Tibial nerve (tissue), 3 donors: Measurements from ENCODE around the gene PIGQ.

Experiments used
- POLR2A ChIP-seq, 2 donors: fragments of 450-650 bp; IDR thresholded peaks; one replicate each; pipeline ENCODE4 v1.6.1; 2017; ENCODE audit warnings: antibody characterized with exemption in 2 of 2, mild to moderate bottlenecking in 2 of 2, moderate library complexity in 2 of 2
- TF ChIP-seq, protein P1 (sequence below), 5 experiments: fragments of 200-600 bp in 3 of 5; fragments of 450-650 bp in 2 of 5; sonication (generic) in 3 of 5; IDR thresholded peaks; one replicate each; pipeline ENCODE4 v1.5.1; 2016 to 2019; ENCODE audit warnings: antibody characterized with exemption in 5 of 5, mild to moderate bottlenecking in 3 of 5, moderate library complexity in 2 of 5

GRCh38 chr16:627454-628239 lies 57.9 kb downstream of the PIGQ start:
- TF ChIP-seq, protein P1, sequence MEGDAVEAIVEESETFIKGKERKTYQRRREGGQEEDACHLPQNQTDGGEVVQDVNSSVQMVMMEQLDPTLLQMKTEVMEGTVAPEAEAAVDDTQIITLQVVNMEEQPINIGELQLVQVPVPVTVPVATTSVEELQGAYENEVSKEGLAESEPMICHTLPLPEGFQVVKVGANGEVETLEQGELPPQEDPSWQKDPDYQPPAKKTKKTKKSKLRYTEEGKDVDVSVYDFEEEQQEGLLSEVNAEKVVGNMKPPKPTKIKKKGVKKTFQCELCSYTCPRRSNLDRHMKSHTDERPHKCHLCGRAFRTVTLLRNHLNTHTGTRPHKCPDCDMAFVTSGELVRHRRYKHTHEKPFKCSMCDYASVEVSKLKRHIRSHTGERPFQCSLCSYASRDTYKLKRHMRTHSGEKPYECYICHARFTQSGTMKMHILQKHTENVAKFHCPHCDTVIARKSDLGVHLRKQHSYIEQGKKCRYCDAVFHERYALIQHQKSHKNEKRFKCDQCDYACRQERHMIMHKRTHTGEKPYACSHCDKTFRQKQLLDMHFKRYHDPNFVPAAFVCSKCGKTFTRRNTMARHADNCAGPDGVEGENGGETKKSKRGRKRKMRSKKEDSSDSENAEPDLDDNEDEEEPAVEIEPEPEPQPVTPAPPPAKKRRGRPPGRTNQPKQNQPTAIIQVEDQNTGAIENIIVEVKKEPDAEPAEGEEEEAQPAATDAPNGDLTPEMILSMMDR (IDR thresholded peaks at IDR 0.05): no peak
- TF ChIP-seq POLR2A (IDR thresholded peaks at IDR 0.05): no peak
